Gastroesophageal sphincter (tissue), 4 donors: ENCODE data around the gene GATA5. TPM values are rescaled to one million over a fixed set of nuclear protein-coding genes. Genes with fewer than 3 reads are reported as not detected.

Experiments
- ATAC-seq: fragments of 150-250 bp; one replicate; pipeline ENCODE4 v1.9.1; 2016; ENCODE audit warnings: mild to moderate bottlenecking, moderate library complexity
- H3K27ac ChIP-seq, 4 donors: fragments of 200-600 bp; sonication (generic) in 3 of 4; 1 replicate in 3 of 4; 2 replicates in 1 of 4; pipeline ENCODE4 v1.5.1; 2016 to 2019
- H3K27me3 ChIP-seq: fragments of 200-600 bp; sonication (generic); one replicate; pipeline ENCODE4 v1.5.1; 2019
- H3K36me3 ChIP-seq, 2 donors: fragments of 200-600 bp; sonication (generic); one replicate each; pipeline ENCODE4 v1.5.1; 2019; ENCODE audit warnings: control low read depth in 1 of 2
- H3K4me1 ChIP-seq, 3 donors: fragments of 200-600 bp; sonication (generic); 1 replicate in 2 of 3; 2 replicates in 1 of 3; pipeline ENCODE4 v1.5.1; 2016 to 2019; ENCODE audit warnings: control low read depth in 2 of 3
- H3K4me3 ChIP-seq, 2 donors: fragments of 200-600 bp; sonication (generic); one replicate each; pipeline ENCODE4 v1.5.1; 2019; ENCODE audit warnings: mild to moderate bottlenecking in 1 of 2, moderate library complexity in 1 of 2
- H3K9me3 ChIP-seq, 3 donors: fragments of 200-600 bp; sonication (generic); one replicate each; pipeline ENCODE4 v1.5.1; 2017 to 2019; ENCODE audit warnings: control low read depth in 2 of 3
- EP300 ChIP-seq: sonication (generic); formaldehyde crosslinking; IDR thresholded peaks from one replicate; pipeline ENCODE4 v1.6.1; 2017; ENCODE audit warnings: antibody characterized with exemption, mild to moderate bottlenecking
- POLR2A ChIP-seq, 2 donors: fragments of 450-650 bp; IDR thresholded peaks; one replicate each; pipeline ENCODE4 v1.6.1; 2017; ENCODE audit warnings: antibody characterized with exemption in 2 of 2, mild to moderate bottlenecking in 2 of 2, moderate library complexity in 1 of 2
- POLR2AphosphoS5 ChIP-seq: sonication (generic); formaldehyde crosslinking; IDR thresholded peaks from one replicate; pipeline ENCODE4 v1.6.1; 2017; ENCODE audit warnings: antibody characterized with exemption
- WGBS, 2 donors: methylation state at CpG; one replicate each; pipeline ENCODE4 v1.1.5; 2018; ENCODE audit warnings: low coverage in 1 of 2; 5-methylcytosine and 5-hydroxymethylcytosine counted together
- total RNA-seq, 4 donors: library from RNA; depleted of rRNA; stranded (reverse); fragments of >200 nt; gene quantifications; one replicate each; pipeline ENCODE4 v1.1.0, GENCODE V29; 2016
- TF ChIP-seq, protein P1 (sequence below), 4 experiments: fragments of 200-600 bp in 2 of 4; fragments of 450-650 bp in 2 of 4; sonication (generic) in 1 of 4; IDR thresholded peaks; one replicate each; pipeline ENCODE4 v1.5.1; 2017 to 2019; ENCODE audit warnings: antibody characterized with exemption in 4 of 4, mild to moderate bottlenecking in 2 of 4, moderate library complexity in 2 of 4

Gene GATA5
- total RNA-seq, 4 donors from 2014 or later: 0.31 to 2.2 (median 1.1) TPM

DNA sequence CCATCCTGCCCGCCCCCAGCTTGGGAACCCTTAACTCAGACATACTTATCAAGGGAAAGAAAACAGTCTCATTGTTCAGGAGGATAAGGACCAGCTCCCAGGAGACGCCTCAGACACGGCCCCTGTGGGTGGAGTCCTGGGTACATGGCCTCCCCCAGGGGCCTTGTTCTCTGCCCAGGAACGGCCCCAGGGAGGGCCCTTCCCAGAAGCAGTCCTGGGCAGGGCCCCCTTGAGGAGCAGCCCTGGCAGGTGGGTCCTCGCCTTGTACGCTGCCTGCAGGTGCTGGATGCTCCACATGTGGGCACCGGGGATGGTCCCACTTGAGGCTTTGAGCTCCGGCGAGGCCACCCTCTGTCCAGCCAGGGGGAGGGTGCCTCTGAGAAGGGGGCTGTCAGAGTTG, 4.5 kb upstream of the GATA5 start:
- 100% methylated on average over 1 of the region's 9 CpGs; no CpG with 5 or more reads in 1 of the 2 donors for WGBS, 2 donors
- no peak for ATAC-seq

DNA sequence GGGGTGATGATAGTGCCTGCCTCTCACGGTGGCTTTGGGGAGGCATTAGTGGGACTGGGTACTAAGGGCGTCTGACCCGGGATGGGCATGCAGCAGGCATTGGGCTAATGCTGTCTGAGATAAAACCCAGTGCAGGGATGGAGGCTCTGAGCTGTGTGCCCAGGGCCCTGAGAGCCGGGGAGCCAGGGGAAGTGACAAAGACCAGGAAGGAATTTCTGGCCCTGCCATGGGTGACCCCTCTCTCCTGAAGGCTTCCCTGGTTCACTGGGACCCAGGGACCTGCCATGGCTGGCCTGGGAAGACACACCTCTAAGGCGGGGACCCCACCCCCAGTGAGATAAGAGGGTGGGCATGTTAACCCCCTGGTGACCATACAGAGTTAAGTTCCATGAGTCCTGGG, 3.9 kb upstream of the GATA5 start:
- Histone ChIP-seq H3K36me3 (no peaks in the 10 kb centered on the region), H3K4me1 (peaks cover 0 to 34% (median 12%) of the 10 kb centered on the region in 3 donors), H3K4me3 (no peak overlapping the region), H3K27me3 (peaks cover 100% of the 10 kb centered on the region), H3K27ac (no peak overlapping the region), H3K9me3 (no peaks in the 10 kb centered on the region)
- ATAC-seq: no peak
- TF ChIP-seq POLR2AphosphoS5 (no peak), EP300 (no peak), POLR2A (IDR thresholded peaks at IDR 0.05) (no peak)
- TF ChIP-seq, protein P1, sequence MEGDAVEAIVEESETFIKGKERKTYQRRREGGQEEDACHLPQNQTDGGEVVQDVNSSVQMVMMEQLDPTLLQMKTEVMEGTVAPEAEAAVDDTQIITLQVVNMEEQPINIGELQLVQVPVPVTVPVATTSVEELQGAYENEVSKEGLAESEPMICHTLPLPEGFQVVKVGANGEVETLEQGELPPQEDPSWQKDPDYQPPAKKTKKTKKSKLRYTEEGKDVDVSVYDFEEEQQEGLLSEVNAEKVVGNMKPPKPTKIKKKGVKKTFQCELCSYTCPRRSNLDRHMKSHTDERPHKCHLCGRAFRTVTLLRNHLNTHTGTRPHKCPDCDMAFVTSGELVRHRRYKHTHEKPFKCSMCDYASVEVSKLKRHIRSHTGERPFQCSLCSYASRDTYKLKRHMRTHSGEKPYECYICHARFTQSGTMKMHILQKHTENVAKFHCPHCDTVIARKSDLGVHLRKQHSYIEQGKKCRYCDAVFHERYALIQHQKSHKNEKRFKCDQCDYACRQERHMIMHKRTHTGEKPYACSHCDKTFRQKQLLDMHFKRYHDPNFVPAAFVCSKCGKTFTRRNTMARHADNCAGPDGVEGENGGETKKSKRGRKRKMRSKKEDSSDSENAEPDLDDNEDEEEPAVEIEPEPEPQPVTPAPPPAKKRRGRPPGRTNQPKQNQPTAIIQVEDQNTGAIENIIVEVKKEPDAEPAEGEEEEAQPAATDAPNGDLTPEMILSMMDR (IDR thresholded peaks at IDR 0.05): no peak
- WGBS, 2 donors: no CpG with 5 or more reads among the region's 5 CpGs

More for the DNA sequence above, 4.5 kb upstream of the GATA5 start:
- Histone ChIP-seq H3K4me3 (no peak overlapping the region), H3K27ac (no peak overlapping the region), H3K36me3 (no peaks in the 10 kb centered on the region), H3K27me3 (peaks cover 100% of the 10 kb centered on the region), H3K4me1 (peaks cover 0 to 33% (median 10%) of the 10 kb centered on the region in 3 donors), H3K9me3 (no peaks in the 10 kb centered on the region)
- no peak for TF ChIP-seq POLR2A (IDR thresholded peaks at IDR 0.05)
- no peak for TF ChIP-seq POLR2AphosphoS5
- TF ChIP-seq EP300: no peak
- TF ChIP-seq, protein P1 (IDR thresholded peaks at IDR 0.05): no peak

DNA sequence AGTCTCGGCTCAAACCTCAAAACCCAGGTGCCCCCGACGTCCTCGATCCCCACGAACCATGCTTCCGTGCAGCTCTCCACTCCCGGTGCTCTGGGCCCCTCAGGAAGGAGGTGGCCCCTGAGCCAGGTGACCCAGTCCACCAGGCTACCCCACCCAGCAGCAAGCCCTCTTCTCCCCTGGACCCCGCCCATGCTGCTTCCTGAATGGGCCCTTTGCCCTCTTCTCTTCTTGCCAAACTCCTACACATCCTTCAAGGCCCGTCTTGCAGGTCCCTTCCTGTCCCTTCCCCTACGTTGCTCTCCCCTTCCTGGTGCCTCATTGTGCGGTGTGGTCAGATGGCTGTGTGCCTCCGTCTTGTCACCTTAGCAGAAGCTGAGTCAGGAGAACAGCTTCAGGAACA, 3.4 kb upstream of the GATA5 start:
- Histone ChIP-seq H3K4me3 (no peak overlapping the region), H3K27me3 (peaks cover 100% of the 10 kb centered on the region), H3K27ac (no peak overlapping the region), H3K9me3 (no peaks in the 10 kb centered on the region), H3K36me3 (no peaks in the 10 kb centered on the region), H3K4me1 (peaks cover 0 to 37% (median 12%) of the 10 kb centered on the region in 3 donors)
- 68 to 78% methylated on average over 6 to 8 of the region's 12 CpGs for WGBS, 2 donors
- TF ChIP-seq, protein P1 (IDR thresholded peaks at IDR 0.05): no peak
- TF ChIP-seq POLR2A (IDR thresholded peaks at IDR 0.05) (no peak), POLR2AphosphoS5 (no peak), EP300 (no peak)
- no peak for ATAC-seq

DNA sequence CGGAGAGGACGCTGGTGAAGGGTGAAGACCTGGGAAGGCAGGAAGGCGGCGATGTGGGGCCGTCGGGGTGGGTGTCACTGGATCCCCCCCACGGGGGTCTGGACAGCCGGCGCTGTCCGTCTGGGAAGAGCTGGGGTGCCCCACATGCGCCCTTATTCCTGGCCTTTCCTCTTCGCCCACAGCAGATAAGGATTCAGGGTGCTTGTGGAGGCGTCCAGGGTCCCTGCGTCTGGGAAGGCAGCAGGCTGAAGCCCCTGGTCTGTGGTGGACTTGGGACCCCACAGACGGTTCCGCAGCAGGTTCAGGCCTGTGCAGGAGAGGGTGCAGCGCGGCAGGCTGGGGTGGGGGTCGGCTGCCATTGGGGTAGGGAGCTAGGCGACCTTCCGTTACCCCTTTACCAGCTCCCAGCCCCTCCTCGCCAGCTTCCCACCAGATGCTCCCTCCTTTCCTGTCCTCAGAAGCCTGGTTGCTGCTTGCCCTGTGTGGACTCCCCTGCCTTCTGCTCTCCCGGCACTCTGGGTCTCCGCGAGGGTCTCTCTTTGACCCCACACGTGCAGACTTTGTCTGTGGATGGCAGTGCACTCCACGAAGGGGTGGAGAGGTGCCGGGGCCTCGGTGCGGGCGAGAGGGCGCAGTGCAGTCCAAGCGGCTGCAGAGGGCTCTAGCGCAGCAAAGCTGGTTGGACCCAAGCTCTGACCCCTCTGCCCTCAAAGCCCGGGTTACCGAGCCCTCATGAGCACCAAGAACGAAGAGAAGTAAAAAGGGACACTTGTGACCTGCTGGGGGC, 2.1 kb upstream of the GATA5 start:
- TF ChIP-seq EP300 (no peak), POLR2AphosphoS5 (no peak), POLR2A (IDR thresholded peaks at IDR 0.05) (no peak)
- TF ChIP-seq, protein P1 (IDR thresholded peaks at IDR 0.05): no peak
- no peak overlapping the region for H3K27ac ChIP-seq
- H3K4me3 ChIP-seq: no peak overlapping the region
- ATAC-seq: no peak
- no peaks in the 10 kb centered on the region for H3K36me3 ChIP-seq
- H3K4me1 ChIP-seq: peaks cover 0 to 40% (median 12%) of the 10 kb centered on the region in 3 donors
- H3K9me3 ChIP-seq: no peaks in the 10 kb centered on the region
- 28 to 44% methylated on average over 5 to 6 of the region's 37 CpGs for WGBS, 2 donors
- peaks cover 100% of the 10 kb centered on the region for H3K27me3 ChIP-seq
